WI38 (cell line): Measurements from ENCODE around the gene OR6C75.
"Not testable (repeated sequence)": the region's sequence is repeated elsewhere in the genome, so short reads cannot be mapped to it uniquely, and the experiment has no call there.

ENCODE experiments used
- H3K4me3 ChIP-seq: 2 replicates; pipeline ENCODE4 v1.5.1; 2011; ENCODE audit warnings: low read depth, mild to moderate bottlenecking, control low read depth, low read length
- TF ChIP-seq, protein P1 (sequence below): IDR thresholded peaks from 2 replicates; pipeline ENCODE4 v1.5.1; 2012; ENCODE audit warnings: low read depth, mild to moderate bottlenecking, control low read depth, low read length

OR6C75 gene

DNA sequence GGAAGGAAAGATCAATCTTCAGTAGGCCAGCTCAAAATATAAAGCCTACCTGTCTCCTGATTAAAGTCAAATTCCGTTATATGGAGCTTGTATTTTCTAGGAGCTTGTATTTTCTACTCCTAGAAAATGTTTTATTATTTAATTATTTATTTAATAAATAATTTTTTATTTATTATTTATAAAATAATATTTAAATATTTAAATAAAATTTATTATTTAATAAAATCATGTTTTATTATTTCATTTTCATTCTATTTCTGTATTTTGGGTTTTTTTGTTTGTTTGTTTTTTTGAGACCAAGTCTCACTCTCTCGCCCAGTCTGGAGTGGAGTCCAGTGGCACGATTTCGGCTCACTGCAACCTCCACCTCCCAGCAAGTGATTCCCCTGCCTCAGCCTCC is 9.7 kb downstream of the OR6C75 start:
- TF ChIP-seq, protein P1, sequence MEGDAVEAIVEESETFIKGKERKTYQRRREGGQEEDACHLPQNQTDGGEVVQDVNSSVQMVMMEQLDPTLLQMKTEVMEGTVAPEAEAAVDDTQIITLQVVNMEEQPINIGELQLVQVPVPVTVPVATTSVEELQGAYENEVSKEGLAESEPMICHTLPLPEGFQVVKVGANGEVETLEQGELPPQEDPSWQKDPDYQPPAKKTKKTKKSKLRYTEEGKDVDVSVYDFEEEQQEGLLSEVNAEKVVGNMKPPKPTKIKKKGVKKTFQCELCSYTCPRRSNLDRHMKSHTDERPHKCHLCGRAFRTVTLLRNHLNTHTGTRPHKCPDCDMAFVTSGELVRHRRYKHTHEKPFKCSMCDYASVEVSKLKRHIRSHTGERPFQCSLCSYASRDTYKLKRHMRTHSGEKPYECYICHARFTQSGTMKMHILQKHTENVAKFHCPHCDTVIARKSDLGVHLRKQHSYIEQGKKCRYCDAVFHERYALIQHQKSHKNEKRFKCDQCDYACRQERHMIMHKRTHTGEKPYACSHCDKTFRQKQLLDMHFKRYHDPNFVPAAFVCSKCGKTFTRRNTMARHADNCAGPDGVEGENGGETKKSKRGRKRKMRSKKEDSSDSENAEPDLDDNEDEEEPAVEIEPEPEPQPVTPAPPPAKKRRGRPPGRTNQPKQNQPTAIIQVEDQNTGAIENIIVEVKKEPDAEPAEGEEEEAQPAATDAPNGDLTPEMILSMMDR: no peak

DNA sequence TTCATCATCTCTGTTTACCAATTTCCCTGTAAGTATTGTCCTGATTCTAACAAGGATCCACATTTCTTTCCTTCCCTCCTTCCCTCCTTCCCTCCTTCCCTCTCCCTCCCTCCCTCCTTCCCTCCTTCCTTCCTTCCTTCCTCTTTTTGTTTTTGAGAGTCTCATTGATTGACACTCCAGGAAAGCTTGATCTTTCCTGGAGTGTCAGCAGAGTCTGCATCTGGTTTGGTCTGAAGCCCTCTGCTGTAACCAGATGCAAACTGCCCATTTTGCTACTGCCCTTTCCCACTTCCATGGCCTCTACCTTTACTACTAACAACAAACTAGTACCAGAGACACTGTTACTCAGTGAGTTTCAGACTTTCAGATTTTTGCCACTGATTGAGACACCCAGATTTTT is 23.1 kb downstream of the OR6C75 start:
- TF ChIP-seq, protein P1: no peak
- H3K4me3 ChIP-seq: no peak overlapping the region

More for the DNA sequence above, 9.7 kb downstream of the OR6C75 start:
- H3K4me3 ChIP-seq: no peak overlapping the region

DNA sequence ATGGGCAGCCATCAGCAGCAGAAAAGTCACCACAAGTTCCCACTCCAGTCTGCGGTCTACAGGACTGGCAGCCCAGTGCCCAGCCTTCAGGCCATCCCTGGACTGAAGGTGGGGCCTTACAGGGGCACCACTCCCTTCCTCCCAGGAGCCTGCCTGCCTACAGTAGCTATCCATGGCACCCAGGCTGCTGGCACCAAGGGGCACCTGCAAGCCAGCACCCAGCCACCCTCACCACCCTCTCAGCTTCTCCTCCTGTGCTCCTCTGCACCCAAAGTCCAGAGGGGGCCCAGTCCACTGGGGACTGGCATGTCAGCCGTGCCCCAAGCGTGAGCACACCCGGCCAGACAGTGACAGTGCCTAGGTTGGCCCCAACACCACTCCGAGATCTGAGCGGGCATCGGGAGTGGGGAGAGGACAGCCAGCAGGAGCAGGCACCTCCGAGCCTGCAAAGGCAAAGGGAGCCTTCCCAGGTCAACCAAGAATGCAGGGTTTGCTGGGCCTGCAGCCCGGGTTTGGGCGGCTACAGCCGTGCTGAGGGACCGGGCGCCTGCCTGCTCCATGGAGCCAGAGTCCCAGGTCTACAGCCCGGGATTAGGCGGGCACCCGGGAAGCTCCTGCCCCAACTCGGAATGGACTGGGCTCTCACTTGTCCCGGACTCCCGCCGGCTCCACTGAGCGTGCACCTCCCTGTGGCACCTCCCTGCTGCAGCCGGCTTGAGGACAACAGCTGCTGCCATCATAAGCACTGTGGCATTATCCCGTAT is 29.4 kb downstream of the OR6C75 start:
- no peak overlapping the region for H3K4me3 ChIP-seq
- TF ChIP-seq, protein P1: no peak

DNA sequence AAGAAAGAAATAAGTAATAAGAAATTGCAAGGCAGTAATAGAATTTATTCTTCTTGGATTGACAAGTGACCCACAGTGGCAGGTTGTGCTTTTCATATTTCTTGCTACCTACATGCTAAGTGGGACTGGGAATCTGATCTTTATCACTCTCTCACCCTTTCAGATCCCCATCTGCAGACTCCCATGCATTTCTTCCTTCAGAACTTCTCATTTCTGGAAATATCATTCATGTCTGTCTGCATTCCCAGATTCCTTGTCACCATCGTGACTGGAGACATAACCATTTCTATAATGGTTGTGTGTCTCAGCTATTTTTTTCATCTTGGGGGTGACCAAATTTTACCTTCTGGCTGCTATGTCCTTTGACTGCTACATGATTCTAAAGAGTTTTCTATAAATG is 33.6 kb downstream of the OR6C75 start:
- TF ChIP-seq, protein P1: no peak

DNA sequence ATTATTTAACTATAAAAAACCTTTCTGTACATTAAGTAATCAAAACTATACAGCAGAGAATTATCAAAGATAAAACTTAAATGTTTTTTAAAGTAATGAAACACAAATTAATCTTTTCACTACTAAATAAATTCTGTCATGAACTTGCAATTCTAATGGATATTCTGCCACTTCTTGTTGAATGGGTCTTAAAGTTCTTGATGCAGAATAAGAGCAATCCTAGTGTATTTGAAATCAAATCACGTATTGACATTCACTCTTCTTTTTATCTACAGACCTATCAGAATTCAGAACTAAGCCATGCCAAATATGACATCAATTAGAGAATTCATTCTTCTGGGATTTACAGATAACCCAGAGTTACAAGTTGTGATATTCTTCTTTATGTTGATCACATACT is 37.5 kb downstream of the OR6C75 start, which contains the start of gene OR6C65:
Gene OR6C65 (plus strand): TSS at position 301 of the 400 bp plus-strand sequence. CDS start 0 bp downstream, at position 301.
- TF ChIP-seq, protein P1: no peak
- H3K4me3 ChIP-seq: no peak within 1 kb of the TSS

More for the DNA sequence above, 33.6 kb downstream of the OR6C75 start:
- H3K4me3 ChIP-seq: no peak overlapping the region

DNA sequence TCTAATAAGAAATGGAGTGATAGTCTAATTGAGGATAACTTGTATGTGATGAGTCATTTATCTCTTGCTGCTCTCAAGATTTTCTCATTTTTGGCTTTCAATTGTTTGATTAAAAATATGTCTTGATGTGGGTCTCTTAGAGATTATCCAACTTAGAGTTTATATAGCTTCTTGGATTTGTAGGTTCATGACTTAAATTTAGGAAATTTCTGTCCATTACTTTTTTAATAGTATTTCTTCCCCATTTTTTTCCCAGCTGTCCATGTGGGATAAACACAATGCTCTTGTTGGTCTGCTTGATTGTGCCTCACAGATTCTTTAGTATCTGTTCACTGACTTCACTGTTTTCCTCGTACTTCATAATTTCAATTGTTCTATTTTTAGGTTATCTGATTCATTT is 45.1 kb downstream of the OR6C75 start:
- TF ChIP-seq, protein P1: no peak
- no peak overlapping the region for H3K4me3 ChIP-seq

DNA sequence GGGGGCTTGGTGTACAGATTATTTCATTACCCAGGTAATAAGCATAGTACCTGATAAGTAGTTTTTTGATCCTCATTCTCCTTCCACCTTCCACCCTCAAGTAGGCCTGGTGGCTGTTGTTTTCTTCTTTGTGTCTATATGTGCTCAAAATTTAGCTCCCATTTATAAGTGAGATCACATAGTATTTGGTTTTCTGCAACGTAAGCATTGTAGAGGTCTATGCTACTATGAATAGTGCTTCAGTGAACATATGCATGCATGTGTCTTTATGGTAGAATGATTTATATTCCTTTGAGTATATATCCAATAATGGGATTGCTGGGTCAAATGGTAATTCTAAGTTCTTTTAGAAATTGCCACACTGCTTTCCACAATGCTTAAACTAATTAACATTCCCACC is 46.4 kb downstream of the OR6C75 start:
- H3K4me3 ChIP-seq: not testable (repeated sequence)

DNA sequence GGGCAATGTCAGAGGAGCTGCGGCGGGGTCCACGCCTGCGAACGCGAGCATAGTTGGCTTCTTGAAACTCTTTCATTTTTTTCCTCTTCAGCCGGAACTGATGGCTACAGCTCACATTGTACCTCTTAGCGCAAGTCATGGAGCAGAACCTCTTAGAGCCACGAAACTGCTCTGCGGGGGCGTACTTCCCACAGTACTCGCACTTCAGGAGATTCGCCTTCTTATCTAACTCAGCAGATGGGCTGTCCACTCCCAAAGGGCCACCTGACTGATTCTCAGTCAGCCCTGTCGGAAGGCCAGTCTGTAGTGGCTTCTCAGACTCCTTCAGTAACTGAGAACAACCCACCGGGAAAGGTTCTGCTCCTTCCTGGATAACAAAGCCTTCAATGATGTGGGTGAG is 49.4 kb downstream of the OR6C75 start:
- not testable (repeated sequence) for H3K4me3 ChIP-seq

DNA sequence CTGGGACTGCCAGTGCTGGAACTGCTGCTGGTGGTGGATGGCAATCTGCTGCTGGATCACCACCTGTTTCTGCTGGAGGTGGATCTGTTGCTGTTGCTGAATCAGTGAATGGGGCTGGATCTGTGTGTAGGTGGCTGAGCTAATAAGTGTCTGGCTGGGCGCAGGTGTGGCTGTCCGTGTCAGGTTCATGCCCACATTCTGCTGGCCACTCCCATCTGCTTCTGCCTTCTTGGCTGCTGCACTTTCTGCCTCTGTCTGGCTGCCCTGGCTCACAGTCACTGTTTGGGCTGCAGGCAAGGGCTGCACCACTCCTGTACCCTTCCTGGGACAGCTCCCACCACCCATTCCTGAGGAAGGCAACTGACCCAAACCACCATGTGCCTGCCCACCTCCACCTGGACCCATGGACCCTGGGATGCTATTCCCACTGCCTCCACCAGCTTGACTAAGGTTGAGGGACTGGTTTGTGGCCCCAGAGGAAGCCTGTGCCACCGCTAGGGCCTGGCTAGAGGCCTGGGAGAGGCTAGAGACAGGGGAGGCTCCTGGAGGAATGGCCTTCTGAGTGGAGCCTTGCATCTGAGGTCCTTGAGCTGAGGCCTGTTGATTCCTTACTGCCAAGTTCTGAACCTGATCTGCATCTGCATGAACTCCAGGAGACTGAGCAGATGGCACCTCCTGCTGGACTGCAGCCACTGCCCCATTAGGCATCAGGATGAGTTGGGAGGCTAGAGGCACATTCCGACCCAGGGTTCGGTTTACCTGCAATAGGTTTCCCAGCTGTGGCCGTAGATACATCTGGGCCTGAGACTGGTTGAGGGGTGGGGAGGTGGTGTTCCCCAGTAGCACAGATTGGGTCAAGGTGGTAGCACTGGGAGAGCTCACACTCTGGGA is 51.0 kb downstream of the OR6C75 start:
- H3K4me3 ChIP-seq: not testable (repeated sequence)

DNA sequence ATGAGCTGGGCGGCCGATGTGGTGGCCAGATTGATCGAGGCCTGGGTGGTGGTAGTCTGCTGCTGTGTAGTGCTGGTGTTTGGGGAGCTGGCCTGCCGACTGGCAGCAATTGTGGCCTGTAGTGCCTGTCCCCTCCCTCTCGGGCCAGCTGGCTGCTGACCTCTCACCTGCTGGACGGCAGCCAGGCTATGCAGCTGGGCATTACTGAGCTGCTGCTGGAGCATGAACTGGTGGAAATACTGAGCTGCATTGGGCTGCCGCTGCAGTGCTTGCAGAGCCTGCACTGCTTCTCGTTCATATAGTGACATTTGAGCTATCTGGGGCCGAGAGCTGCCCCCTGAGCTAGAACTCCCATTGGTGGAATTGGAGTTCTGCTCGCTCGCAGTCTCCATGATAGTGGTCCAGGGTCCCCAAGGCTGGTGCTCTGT is 51.6 kb downstream of the OR6C75 start:
- not testable (repeated sequence) for H3K4me3 ChIP-seq

DNA sequence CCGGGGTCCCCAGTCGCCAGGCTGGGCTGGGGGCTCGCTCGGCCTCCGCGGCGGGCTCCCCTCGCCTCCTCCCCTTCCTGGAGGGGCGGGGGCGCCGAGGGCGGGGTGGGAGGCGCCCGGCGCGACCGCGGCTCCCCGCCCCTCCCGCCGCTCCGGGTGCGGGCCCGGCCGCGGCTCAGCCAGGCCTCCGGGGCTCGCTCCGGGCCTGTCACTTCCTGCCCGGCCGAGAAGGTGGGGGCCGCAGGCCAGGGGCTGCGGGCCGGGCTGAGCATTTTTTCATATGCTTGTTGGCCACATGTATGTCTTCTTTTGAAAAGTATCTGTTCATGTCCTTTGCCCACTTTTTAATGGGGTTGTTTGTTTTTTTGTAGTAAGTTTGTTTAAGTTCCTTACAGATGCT is 52.1 kb downstream of the OR6C75 start:
- H3K4me3 ChIP-seq: not testable (repeated sequence)
